ENCODE results near the gene FAM241B.

FAM241B gene

DNA sequence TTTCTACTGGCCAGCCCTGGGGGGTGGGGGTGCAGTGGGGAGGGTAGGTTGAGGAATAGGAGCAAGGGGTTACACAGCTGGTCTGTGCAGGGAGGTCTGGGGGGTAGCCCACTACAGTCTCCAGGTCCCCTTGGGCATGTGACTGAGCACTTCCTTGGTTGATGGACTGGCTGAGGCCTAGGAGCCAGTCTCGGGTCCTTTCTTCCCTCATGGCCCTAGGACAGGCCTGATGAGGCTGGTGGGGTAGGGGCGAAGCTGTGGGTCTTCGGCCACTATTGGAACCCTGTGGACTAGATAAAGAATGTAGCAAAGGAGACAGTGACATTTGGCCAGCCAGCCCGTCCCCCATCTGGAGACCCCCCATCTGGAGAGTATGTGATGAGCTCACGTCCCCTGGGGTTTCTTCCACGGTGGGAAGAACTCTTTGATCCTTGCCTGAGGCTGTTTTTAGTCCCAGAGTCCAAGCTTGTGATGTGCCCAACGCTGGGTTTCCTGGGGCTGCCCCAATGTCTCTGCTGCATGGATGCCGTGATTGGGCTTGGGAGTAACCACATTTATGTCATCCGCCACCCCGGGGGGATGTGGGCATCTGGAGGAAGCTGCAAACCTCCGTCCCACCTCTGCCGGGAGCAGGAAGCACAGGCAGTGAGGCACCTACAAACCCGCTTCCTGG is 20.7 kb downstream of the FAM241B start:
- H3K4me3 ChIP-seq (replicated peaks; ENCODE audit: insufficient read depth, low read length), result no peak overlapping the region
- H3K27ac ChIP-seq (replicated peaks), result no peak overlapping the region
- peaks cover 7% of the 10 kb centered on the region for H3K27me3 ChIP-seq (ENCODE audit: insufficient read depth, poor library complexity, severe bottlenecking)
- no peak for DNase-seq (ENCODE audit: low read depth in 1 of 2, low spot score in 1 of 2)
- TF ChIP-seq, protein P1, sequence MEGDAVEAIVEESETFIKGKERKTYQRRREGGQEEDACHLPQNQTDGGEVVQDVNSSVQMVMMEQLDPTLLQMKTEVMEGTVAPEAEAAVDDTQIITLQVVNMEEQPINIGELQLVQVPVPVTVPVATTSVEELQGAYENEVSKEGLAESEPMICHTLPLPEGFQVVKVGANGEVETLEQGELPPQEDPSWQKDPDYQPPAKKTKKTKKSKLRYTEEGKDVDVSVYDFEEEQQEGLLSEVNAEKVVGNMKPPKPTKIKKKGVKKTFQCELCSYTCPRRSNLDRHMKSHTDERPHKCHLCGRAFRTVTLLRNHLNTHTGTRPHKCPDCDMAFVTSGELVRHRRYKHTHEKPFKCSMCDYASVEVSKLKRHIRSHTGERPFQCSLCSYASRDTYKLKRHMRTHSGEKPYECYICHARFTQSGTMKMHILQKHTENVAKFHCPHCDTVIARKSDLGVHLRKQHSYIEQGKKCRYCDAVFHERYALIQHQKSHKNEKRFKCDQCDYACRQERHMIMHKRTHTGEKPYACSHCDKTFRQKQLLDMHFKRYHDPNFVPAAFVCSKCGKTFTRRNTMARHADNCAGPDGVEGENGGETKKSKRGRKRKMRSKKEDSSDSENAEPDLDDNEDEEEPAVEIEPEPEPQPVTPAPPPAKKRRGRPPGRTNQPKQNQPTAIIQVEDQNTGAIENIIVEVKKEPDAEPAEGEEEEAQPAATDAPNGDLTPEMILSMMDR (IDR thresholded peaks at IDR 0.05; ENCODE audit: insufficient read depth, low read length), result no peak
- TF ChIP-seq POLR2AphosphoS5 (IDR thresholded peaks at IDR 0.05; ENCODE audit: low read depth), result no peak
- TF ChIP-seq SPI1 (IDR thresholded peaks at IDR 0.05; ENCODE audit: borderline replicate concordance, low read depth), result no peak
- TF ChIP-seq GABPA (IDR thresholded peaks at IDR 0.05; ENCODE audit: low read depth), result no peak
- TF ChIP-seq, protein P2, sequence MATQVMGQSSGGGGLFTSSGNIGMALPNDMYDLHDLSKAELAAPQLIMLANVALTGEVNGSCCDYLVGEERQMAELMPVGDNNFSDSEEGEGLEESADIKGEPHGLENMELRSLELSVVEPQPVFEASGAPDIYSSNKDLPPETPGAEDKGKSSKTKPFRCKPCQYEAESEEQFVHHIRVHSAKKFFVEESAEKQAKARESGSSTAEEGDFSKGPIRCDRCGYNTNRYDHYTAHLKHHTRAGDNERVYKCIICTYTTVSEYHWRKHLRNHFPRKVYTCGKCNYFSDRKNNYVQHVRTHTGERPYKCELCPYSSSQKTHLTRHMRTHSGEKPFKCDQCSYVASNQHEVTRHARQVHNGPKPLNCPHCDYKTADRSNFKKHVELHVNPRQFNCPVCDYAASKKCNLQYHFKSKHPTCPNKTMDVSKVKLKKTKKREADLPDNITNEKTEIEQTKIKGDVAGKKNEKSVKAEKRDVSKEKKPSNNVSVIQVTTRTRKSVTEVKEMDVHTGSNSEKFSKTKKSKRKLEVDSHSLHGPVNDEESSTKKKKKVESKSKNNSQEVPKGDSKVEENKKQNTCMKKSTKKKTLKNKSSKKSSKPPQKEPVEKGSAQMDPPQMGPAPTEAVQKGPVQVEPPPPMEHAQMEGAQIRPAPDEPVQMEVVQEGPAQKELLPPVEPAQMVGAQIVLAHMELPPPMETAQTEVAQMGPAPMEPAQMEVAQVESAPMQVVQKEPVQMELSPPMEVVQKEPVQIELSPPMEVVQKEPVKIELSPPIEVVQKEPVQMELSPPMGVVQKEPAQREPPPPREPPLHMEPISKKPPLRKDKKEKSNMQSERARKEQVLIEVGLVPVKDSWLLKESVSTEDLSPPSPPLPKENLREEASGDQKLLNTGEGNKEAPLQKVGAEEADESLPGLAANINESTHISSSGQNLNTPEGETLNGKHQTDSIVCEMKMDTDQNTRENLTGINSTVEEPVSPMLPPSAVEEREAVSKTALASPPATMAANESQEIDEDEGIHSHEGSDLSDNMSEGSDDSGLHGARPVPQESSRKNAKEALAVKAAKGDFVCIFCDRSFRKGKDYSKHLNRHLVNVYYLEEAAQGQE (IDR thresholded peaks at IDR 0.05; ENCODE audit: insufficient replicate concordance, low read depth), result no peak

DNA sequence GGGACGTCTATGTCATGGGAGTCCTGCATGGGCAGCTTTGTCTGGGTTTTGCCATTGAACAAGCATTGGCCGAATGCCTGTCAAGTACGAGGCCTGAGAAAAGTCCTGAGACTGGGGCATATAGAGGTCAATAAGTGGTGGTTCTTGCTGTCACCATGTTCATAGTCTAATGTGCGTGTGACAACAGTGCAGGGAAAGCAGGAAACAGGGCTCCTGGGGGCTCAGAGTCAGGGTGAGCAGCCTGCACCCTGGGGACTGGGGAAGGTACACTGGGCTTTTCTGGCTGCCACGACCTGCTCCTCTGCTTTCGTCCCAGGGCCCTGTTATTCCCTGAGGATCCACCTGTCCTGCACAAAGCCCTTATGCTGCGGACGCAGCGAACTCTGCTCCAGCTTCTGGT is 21.3 kb downstream of the FAM241B start:
- DNase-seq (ENCODE audit: low read depth in 1 of 2, low spot score in 1 of 2), result no peak
- TF ChIP-seq, protein P1 (IDR thresholded peaks at IDR 0.05; ENCODE audit: insufficient read depth, low read length), result no peak
- TF ChIP-seq GABPA (IDR thresholded peaks at IDR 0.05; ENCODE audit: low read depth), result no peak
- TF ChIP-seq POLR2AphosphoS5 (IDR thresholded peaks at IDR 0.05; ENCODE audit: low read depth), result no peak
- TF ChIP-seq, protein P2 (IDR thresholded peaks at IDR 0.05; ENCODE audit: insufficient replicate concordance, low read depth), result no peak
- TF ChIP-seq SPI1 (IDR thresholded peaks at IDR 0.05; ENCODE audit: borderline replicate concordance, low read depth), result no peak
- Histone ChIP-seq H3K27me3 (ENCODE audit: insufficient read depth, poor library complexity, severe bottlenecking) (peaks cover 7% of the 10 kb centered on the region), H3K4me3 (replicated peaks; ENCODE audit: insufficient read depth, low read length) (no peak overlapping the region), H3K27ac (replicated peaks) (no peak overlapping the region)

DNA sequence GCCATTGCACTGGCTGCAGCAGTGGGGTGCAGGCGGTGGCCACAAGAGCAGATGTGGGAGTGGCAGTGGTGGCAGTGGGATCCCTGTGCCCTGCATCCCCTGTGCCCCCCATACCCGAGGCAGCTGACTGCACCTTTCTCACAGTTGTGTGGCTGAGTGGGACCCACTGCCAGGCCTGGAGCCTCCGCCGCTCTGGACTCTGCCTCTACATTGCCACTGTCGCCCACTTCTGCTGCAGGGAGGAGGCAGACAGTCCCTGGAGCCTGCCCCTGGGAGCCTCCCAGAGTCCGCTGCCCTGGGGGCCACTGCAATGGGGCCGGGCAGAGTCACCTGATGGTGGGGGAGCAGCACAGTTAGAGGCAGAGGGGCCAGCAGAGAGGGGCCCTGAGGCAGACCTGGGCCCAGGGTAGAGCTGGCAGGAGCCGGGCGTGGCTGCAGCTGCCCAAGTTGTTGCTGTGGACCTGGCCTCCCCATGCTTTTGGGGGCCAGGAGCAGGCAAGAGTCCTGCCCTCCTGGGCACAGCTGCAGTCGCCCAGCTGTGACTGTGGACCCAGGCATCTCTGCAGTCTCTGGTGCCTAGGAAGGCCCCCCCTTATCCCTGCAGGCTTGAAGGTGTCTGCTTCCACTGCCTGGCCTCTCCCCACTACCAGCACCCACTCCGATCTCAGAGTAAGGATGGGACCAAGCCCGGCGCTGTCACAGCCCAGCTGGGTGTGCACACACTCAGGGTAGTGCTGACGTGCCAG is 22.2 kb downstream of the FAM241B start:
- DNase-seq (ENCODE audit: low read depth in 1 of 2, low spot score in 1 of 2), result no peak
- Histone ChIP-seq H3K4me3 (replicated peaks; ENCODE audit: insufficient read depth, low read length) (no peak overlapping the region), H3K27me3 (ENCODE audit: insufficient read depth, poor library complexity, severe bottlenecking) (peaks cover 7% of the 10 kb centered on the region), H3K27ac (replicated peaks) (no peak overlapping the region)
- TF ChIP-seq, protein P1 (IDR thresholded peaks at IDR 0.05; ENCODE audit: insufficient read depth, low read length), result no peak
- no peak for TF ChIP-seq GABPA (IDR thresholded peaks at IDR 0.05; ENCODE audit: low read depth)
- TF ChIP-seq SPI1 (IDR thresholded peaks at IDR 0.05; ENCODE audit: borderline replicate concordance, low read depth), result no peak
- no peak for TF ChIP-seq POLR2AphosphoS5 (IDR thresholded peaks at IDR 0.05; ENCODE audit: low read depth)
- TF ChIP-seq, protein P2 (IDR thresholded peaks at IDR 0.05; ENCODE audit: insufficient replicate concordance, low read depth), result no peak
